NCI-H1436 (cell line): ENCODE results near the gene STAB1.

Experiments used
- DNase-seq: peaks from one replicate; lab custom pipeline; 2025; lab: John Stamatoyannopoulos, UW

Gene STAB1

GRCh38 chr3:52487050-52487787 is 7.9 kb upstream of the STAB1 start:
- no peak for DNase-seq

GRCh38 chr3:52487788-52488691 is 7.1 kb upstream of the STAB1 start:
- DNase-seq: no peak

DNA sequence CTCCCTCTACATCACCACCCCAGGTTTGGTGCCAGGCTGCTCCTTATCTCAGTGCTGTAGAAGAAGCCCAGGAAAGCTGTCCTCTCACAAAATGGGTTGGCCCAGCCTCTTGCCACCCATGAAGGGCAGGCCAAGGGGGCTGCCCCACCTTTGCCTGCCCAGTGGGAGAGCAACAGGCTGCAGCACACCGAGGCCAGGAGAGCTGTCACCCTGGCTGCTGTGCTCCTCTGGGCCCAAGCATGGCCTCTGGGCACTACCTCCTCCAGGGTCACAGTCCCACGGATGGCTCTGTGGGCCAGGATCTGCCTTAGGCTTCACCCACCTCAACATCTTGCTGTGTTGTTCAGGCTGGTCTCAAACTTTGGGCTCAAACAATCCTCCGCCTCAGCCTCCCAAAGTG is 6.4 kb upstream of the STAB1 start:
- no peak for DNase-seq

- DNase-seq: no peak
These were observed 5.7 kb upstream of the STAB1 start for GRCh38 chr3:52489453-52489852.

DNA sequence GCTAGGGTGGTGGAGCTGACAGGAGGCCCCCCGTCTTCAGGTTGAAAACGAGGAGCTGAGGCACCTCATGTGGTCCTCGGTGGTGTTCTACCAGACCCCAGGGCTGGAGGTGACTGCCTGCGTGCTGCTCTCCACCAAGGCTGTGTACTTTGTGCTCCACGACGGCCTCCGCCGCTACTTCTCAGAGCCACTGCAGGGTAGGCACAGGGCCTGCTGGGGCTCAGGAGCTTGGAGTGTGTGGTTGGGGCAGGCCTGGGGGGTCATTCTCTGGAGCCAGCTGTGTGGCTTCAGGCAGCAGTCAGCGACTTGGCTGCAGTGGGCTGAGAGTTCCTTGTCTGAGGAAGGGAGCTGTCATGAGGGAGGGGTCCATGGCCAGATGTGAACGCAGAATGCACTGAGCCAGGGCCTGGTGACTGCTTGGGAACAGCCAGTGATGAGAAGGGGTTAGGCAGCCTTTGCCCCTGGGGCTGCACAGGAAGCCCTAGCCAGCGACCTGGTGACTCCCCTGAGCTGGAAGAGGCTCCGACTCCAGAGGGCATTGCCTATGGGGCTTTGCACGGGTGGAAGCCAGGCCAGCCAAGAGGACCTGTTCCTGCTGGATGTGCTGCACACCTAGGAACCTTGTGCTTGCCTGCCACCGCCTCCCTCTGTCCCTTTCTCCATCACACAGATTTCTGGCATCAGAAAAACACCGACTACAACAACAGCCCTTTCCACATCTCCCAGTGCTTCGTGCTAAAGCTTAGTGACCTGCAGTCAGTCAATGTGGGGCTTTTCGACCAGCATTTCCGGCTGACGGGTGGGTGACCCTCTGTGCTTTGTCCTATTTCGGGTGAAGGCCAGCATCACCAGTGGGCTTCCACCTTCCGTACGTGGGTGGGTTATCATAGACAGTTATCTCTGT is 4.9 kb upstream of the STAB1 start:
- DNase-seq: no peak

- no peak for DNase-seq
These were observed 4.1 kb upstream of the STAB1 start for GRCh38 chr3:52490939-52491526.

DNA sequence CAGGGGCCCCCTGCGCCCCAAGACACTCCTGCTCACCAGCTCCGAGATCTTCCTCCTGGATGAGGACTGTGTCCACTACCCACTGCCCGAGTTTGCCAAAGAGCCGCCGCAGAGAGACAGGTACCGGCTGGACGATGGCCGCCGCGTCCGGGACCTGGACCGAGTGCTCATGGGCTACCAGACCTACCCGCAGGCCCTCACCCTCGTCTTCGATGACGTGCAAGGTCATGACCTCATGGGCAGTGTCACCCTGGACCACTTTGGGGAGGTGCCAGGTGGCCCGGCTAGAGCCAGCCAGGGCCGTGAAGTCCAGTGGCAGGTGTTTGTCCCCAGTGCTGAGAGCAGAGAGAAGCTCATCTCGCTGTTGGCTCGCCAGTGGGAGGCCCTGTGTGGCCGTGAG is 3.1 kb upstream of the STAB1 start:
- DNase-seq: no peak

GRCh38 chr3:52493232-52494017 is 1.7 kb upstream of the STAB1 start:
- DNase-seq: no peak

DNA sequence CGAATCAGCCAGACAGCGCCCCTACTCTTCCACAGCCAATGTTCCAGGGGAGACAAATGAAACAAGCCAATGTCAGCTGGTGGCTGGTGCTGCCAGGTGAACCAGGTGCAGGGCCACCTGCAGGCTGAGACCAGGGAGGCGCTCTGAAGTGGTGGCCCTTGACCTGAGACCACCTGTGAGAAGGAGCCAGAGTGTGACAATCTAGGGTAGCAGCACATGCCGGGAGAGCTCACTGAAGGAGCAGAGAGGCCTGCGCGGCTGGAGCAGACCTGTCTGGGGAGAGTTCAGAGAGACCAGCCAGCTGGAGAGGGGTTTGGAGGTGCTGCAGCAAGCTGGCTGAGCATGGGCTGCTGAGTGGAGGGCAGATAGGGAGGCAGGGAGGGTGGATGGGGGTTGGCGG is 693 bp upstream of the STAB1 start:
- no peak for DNase-seq

DNA sequence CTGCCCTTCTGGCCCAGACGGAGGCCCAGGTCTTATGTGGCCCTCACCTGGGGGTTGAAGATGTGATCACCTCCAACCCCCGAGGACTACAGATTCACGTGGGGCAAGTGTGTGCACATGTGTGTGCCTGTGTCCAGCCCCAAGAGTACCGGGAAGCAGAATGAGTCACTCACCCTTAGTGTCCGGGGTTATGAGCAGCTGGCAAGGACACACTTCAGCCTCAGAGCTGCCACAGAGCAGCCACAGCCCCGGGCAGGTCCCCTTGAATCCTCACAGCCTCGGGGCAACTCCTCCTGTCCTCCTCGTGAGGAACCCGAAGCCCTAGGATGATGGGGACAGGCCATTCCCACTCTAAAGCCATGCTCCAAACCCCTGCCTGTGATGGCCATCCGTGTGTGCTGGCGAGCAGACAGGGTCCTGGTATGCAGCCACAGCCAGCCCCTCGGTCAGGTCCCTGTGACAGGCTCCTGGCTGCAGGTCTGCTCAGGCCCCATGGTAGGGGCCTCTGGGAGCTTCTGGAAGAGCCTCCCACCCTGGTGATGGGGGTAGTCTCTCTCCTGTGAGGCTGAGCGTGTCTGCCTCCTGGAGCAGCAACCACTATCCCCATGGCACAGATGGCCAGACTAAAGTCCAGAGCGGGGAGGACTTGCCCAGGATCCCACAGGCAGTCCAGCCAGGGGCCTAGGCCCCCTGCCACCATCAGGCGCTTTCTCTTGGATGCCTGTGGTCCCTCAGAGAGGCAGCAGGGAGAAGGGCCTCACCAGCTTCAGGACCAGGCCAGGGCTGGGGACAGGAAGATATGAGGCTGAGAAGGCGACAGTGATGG is 852 bp downstream of the STAB1 start:
- DNase-seq: no peak

GRCh38 chr3:52498137-52499054 is 3.3 kb downstream of the STAB1 start:
- no peak for DNase-seq

- DNase-seq: no peak
These were observed 5.9 kb downstream of the STAB1 start for GRCh38 chr3:52501046-52501445.

DNA sequence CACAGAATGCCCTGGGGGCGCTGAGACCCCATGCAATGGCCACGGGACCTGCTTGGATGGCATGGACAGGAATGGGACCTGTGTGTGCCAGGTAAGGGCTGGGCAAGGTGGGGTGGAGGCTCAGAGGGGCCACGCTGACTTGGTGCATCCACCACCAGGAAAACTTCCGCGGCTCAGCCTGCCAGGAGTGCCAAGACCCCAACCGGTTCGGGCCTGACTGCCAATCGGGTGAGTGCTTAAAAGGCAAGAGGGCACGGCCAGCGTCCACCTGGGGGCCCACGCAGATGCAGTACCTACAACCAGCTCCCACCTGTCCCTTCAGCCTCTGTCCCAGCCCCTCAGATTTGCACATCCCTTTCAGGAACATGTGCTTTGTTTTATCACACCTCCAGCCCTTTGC is 6.9 kb downstream of the STAB1 start:
- no peak for DNase-seq

DNA sequence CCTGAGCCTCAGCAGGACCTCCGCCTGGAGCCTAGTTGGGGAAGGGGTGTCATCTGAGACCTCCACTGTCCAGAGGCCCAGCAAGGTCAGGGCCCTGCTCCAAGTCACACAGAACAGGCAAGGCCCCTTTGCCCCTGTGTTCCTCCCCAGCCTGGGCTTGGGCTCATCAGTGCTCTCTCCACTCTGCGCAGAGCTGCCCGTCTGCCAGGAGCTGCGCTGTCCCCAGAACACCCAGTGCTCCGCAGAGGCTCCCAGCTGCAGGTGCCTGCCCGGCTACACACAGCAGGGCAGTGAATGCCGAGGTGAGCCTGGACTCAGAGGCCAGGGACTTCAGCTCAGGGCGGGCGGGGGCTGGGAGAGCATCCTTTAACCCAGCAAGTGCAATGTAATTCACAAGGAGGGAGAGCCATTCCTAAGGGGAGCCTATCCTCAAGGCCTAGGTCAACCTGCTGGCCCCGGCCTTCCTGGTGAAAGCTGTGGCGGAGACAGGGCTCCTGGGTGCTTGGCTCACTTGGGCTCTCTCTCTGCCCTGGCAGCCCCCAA is 7.7 kb downstream of the STAB1 start:
- DNase-seq: no peak

DNA sequence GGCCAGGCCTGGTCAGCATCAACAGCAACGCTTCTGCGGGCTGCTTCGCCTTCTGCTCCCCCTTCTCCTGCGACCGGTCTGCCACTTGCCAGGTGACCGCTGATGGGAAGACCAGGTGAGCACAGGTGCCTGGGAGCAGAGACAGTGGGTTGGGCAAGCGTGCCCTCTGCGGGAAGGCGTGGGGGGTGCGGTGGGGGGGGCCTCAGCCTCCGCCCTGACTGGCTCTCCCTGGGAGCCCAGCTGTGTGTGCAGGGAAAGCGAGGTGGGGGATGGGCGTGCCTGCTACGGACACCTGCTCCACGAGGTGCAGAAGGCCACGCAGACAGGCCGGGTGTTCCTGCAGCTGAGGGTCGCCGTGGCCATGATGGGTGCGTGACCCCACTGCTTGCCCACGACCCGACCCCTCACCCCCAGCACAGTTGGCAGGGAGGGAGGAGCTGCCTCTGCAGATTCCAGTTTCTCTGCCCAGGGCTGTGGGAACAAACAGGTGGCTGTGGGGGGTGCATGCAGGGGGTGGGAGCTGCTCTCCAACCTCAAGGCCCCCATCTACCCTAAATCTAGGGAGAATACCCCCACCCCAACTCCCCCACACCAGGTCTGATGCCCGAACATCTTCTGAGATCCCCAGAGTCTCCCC is 8.8 kb downstream of the STAB1 start:
- no peak for DNase-seq

DNA sequence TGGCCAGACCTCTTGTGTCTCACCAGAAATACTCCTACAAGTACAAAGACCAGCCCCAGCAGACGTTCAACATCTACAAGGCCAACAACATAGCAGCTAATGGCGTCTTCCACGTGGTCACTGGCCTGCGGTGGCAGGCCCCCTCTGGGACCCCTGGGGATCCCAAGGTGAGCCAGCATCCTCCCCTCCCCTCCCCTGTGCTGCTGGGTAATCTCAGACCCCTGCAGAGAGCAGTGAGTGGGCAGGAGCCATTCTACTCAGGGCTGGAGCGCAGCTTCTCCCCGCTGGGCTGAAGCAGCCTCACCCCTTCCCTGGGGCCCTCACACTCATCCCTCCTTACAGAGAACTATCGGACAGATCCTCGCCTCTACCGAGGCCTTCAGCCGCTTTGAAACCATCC is 9.8 kb downstream of the STAB1 start:
- DNase-seq: no peak

GRCh38 chr3:52506266-52506966 is 11.3 kb downstream of the STAB1 start:
- DNase-seq: no peak

DNA sequence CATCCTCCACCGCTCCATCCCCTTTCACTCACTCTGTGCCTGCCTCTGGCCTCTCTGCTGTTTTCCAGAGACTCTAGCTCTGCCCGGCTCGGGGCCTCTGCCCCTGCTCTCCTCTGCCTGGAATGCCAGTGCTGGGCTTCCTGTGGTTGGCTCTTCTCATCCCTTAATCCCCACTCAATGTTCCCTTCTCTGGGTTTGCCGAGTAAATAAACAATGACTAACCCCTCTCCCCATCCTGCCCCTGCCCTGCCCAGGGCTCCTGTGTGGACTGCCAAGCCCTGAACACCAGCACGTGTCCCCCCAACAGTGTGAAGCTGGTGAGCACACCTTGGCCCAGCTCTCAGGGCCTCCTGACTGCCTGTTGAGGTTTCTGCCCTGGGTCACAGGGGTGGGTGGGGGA is 12.2 kb downstream of the STAB1 start:
- no peak for DNase-seq
